Fibroblast of the aortic adventitia (primary cell): ENCODE data around the gene RNF34. TPM values are rescaled to one million over a fixed set of nuclear protein-coding genes. Genes with fewer than 3 reads are reported as not detected.

Experiments
- DNase-seq: peaks from one replicate; pipeline ENCODE4 v3.0.0-alpha.2; 2010; ENCODE audit warnings: low read depth
- H3K4me3 ChIP-seq: 2 replicates; pipeline ENCODE4 v1.5.1; 2011; ENCODE audit warnings: low read depth, mild to moderate bottlenecking, control low read depth, low read length, moderate library complexity
- total RNA-seq: library from RNA; depleted of rRNA; stranded (reverse); fragments of >200 nt; gene quantifications from 2 replicates; pipeline ENCODE4 v1.2.3, GENCODE V29; 2012; ENCODE audit warnings: low replicate concordance
- TF ChIP-seq, protein P1 (sequence below): IDR thresholded peaks from 2 replicates; pipeline ENCODE4 v1.5.1; 2011; ENCODE audit warnings: mild to moderate bottlenecking, low read length, control low read depth, inconsistent platforms; ENCODE audit not compliant: insufficient read depth

The RNF34 gene, protein sequence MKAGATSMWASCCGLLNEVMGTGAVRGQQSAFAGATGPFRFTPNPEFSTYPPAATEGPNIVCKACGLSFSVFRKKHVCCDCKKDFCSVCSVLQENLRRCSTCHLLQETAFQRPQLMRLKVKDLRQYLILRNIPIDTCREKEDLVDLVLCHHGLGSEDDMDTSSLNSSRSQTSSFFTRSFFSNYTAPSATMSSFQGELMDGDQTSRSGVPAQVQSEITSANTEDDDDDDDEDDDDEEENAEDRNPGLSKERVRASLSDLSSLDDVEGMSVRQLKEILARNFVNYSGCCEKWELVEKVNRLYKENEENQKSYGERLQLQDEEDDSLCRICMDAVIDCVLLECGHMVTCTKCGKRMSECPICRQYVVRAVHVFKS
- total RNA-seq: 36.9 and 55.1 TPM in 2 replicates

DNA sequence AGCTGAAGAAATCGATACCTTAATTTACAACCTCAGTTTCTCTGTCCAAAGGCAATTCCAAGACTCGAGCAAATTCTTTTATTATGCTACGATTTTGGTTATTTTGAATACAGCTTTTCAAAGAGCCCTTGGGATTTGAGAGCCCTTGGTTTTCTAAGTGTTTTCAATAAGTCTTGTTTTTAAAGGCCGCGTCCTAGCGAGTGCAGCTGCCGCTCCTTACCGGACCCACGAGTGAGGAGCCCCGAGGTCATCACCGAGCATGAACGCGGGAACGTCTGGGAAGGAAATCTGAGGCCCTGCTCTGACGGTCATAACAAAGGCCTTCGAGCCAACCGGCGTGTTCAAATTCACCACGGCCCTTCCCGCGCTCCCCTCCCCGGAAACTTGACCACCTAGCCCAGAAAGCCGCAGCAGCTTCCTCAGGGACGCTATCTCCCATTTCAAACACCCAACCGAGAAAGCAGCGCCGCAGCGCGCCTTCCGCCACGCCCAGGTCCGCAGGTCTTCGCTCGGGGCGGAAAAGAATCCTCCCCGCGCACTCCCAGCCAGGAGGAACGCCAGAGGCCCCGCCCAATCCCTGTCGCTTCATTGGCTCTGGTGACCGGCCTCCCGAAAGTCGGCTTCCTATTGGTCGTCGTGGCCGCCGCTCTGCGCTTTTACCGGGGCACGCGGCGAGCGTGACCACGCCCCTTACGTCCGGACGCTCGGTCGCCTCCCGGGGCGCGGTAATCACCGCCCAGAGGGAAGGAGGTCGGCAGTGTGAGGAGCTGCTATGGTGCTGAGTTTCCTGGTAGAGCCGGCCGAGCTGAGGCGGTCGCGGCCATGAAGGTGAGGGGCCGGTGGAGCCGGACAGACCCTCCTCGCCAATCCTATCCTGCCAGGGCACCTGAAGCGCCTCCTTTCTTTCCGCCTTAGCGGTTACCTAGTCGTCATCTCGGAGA is at the start of gene RNF34:
TSS of gene RNF34 (plus strand) at position 728 of the 941 bp plus-strand sequence. CDS start at position 823, 95 bp downstream.
- TF ChIP-seq, protein P1, sequence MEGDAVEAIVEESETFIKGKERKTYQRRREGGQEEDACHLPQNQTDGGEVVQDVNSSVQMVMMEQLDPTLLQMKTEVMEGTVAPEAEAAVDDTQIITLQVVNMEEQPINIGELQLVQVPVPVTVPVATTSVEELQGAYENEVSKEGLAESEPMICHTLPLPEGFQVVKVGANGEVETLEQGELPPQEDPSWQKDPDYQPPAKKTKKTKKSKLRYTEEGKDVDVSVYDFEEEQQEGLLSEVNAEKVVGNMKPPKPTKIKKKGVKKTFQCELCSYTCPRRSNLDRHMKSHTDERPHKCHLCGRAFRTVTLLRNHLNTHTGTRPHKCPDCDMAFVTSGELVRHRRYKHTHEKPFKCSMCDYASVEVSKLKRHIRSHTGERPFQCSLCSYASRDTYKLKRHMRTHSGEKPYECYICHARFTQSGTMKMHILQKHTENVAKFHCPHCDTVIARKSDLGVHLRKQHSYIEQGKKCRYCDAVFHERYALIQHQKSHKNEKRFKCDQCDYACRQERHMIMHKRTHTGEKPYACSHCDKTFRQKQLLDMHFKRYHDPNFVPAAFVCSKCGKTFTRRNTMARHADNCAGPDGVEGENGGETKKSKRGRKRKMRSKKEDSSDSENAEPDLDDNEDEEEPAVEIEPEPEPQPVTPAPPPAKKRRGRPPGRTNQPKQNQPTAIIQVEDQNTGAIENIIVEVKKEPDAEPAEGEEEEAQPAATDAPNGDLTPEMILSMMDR: no peak
- peak; percentile 97 for DNase-seq
- peak within 1 kb of the TSS; percentile 90 for H3K4me3 ChIP-seq

DNA sequence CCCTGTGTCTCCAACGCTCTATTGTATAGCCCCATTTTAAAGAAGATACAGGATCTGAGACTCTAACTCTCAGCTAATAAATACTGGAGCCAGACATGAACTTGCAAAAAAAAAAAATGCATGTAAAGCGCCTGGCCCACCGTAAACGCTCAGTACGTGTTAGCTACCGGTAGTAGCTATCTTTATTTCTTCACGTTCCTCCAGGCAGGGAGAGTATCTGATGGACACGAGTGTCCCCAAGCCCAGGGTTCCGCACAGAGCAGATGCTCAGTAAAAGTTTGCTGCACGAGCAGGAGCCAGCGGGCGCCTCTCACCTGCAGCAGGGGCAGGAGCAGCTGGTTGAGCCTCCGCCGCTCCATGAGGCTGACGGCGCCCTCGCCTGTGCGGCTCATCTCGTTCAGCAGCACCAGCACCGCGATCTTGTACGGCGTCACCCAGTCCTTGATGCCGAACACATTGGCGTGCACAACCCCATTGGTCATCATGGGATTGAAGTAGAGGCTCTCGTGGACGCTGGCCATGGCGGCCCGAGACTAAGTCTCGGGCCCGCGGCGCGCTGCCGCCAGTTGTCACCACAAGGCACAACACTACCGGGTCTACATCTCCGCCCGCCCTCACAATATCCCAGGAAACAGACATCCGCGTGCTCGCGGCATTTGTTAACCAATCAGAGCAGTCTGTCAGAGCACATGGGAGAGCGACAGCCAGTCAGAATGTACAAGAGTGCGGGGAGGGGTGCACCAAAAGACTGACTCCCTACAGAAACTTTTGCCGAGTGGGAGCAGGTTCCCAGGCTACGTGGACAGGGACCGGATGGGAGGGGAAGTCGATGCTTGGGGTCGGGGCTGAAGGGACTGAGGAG is 47.9 kb upstream of the RNF34 start, which contains the start of gene ANAPC5:
TSS of gene ANAPC5 (minus strand) at position 592 of the 862 bp plus-strand sequence. CDS start at position 521, 71 bp downstream.
- peak; percentile 99 for DNase-seq
- H3K4me3 ChIP-seq: peak within 1 kb of the TSS; percentile 78
- TF ChIP-seq, protein P1: no peak

DNA sequence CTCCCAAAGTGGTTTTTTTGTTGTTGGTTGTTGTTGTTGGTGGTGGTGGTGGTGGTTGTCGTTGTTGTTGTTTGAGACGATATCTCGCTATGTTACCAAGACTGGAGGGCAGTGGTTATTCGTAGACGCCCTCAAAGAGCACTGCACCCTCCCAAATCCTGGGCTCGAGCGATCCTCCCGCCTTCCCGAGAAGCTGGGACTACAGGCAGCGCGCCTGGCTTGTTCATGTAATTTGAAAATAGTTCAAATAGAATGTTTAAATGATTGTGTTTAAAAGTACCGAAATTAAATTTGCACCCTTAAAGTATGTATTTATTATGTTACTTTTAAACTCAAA is 47.3 kb upstream of the RNF34 start:
- peak overlapping the region; percentile 78 for H3K4me3 ChIP-seq
- TF ChIP-seq, protein P1: no peak
- DNase-seq: no peak

DNA sequence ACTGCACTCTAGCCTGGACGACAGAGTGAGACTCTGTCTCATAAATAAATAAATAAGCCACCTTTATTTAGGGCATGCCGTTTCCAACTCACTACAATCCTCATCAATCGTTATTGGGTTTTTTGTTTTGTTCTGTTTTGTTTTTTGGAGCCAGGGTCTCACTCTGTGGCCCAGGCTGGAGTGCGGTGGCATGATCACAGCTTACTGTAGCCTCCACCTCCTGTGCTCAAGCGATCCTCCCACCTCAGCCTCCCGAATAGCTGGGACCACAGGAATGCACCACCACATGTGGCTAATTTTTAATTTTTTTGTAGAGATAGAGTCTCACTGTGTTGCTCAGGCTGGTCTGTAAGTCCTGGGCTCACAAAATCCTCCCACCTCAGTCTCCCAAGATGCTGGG is 44.1 kb upstream of the RNF34 start:
- no peak for DNase-seq
- TF ChIP-seq, protein P1: no peak
- H3K4me3 ChIP-seq: no peak overlapping the region

DNA sequence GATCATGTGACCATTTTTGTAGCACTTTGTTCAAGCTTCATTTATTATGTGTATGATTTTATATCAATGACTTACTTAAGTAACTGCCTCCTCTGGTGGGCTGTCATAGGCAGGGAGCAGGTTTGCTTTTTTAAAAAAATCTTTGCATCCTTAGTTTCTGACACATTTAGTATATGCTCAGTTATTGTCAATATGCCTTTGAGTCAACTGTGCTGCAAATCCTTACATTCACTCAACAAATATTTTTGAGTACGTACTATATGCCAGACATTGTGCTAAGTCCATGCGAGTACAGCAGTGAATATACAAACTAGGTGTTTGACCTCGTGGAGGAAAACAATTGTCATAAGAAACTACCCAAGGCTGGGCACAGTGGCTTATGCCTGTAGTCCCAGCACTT is 43.3 kb upstream of the RNF34 start:
- H3K4me3 ChIP-seq: no peak overlapping the region

More for the DNA sequence above, 43.3 kb upstream of the RNF34 start:
- TF ChIP-seq, protein P1: no peak
- no peak for DNase-seq
